HG02852 (cell line): ENCODE data around the gene SMARCD3.
A peak's percentile ranks its signal among the peaks of the same experiment; 100 is the strongest.

ENCODE experiments used
- ATAC-seq: cut with Tn5 transposase; IDR thresholded peaks from one replicate; pipeline ENCODE4 v1.9.1; 2021; ENCODE audit warnings: mild to moderate bottlenecking, moderate library complexity; ENCODE audit not compliant: unreplicated experiment

The SMARCD3 gene

GRCh38 chr7:151238924-151239836 is 9.3 kb downstream of the SMARCD3 start:
- no peak for ATAC-seq

GRCh38 chr7:151238190-151238810 is 10.2 kb downstream of the SMARCD3 start:
- ATAC-seq: no peak

GRCh38 chr7:151237244-151238189 is 11.0 kb downstream of the SMARCD3 start:
- no peak for ATAC-seq

GRCh38 chr7:151236406-151236805 is 12.1 kb downstream of the SMARCD3 start:
- no peak for ATAC-seq

- ATAC-seq: no peak
These were observed 13.3 kb downstream of the SMARCD3 start for GRCh38 chr7:151235091-151235787.

GRCh38 chr7:151233804-151234203 is 14.7 kb downstream of the SMARCD3 start:
- ATAC-seq: no peak

GRCh38 chr7:151232917-151233701 is 15.4 kb downstream of the SMARCD3 start:
- peak; percentile 35 for ATAC-seq

- ATAC-seq: peak; percentile 96
These were observed 16.2 kb downstream of the SMARCD3 start, which contains the start of gene CHPF2 for GRCh38 chr7:151232091-151232916. Gene CHPF2 (plus strand): TSS chr7:151232483. CDS start chr7:151234012, 1,529 bp downstream.

GRCh38 chr7:151231080-151231479 is 17.4 kb downstream of the SMARCD3 start:
- no peak for ATAC-seq

- ATAC-seq: no peak
These were observed 19.2 kb downstream of the SMARCD3 start for GRCh38 chr7:151229249-151229648.

GRCh38 chr7:151228024-151228866 is 20.2 kb downstream of the SMARCD3 start:
- ATAC-seq: no peak

GRCh38 chr7:151226875-151227782 is 21.4 kb downstream of the SMARCD3 start, which contains the start of gene ABCF2:
Gene ABCF2 (minus strand): TSS chr7:151227205. CDS start chr7:151226458, 747 bp downstream.
- ATAC-seq: peak; percentile 98

GRCh38 chr7:151226560-151226874 is 22.0 kb downstream of the SMARCD3 start:
- peak; percentile 3 for ATAC-seq

- ATAC-seq: no peak
These were observed 22.5 kb downstream of the SMARCD3 start for GRCh38 chr7:151225948-151226510.

- ATAC-seq: no peak
These were observed 24.8 kb downstream of the SMARCD3 start for GRCh38 chr7:151223728-151224127.

GRCh38 chr7:151218170-151218569 is 30.3 kb downstream of the SMARCD3 start:
- no peak for ATAC-seq
